ENCODE data around the gene PRKCB.
"Not testable (repeated sequence)": the region's sequence is repeated elsewhere in the genome, so short reads cannot be mapped to it uniquely, and the experiment has no call there.

PRKCB gene

GRCh38 chr16:23905027-23905426, 69.2 kb downstream of the PRKCB start:
- DNase-seq = no peak

GRCh38 chr16:23907457-23907902, 71.7 kb downstream of the PRKCB start:
- DNase-seq = no peak

DNA sequence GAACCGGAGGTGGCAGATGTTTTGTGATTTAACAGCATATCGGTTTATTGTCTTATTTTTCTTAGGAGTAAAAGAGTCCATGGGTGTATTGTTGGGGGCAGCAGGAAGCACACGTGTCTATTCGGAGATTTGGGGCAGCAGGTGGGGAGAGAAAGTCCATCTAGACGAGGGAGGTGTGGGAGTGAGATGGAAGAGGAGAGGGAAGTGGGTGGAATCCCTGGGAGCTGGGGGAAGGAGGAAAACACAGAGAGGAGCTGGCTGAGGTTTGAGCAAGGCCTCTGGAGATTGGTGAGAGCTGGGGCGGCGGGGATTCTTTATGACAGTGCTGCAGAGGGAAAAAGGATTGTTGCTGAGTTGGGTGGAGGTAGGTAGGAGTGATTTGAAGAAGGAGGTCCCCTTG, 72.1 kb downstream of the PRKCB start:
- DNase-seq = no peak

DNA sequence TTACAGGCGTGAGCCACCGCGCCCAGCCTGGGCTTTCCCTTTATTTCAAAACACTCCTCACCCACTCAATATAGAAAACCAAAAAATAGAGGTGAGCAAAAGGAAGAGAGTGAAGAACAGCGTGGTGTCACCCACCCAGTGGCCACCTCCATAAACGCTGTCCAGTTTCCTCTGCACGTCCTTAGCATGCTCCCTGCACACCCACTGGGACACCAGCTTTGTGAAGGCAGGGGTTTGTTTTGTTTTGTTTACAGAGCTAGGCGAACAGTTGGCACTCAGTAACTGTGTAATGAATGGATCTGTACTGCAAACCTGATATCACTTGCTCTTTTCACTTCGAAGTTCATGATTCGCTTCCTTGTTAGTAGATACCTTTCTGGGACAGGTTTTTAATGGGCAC, 73.0 kb downstream of the PRKCB start:
- DNase-seq = no peak

DNA sequence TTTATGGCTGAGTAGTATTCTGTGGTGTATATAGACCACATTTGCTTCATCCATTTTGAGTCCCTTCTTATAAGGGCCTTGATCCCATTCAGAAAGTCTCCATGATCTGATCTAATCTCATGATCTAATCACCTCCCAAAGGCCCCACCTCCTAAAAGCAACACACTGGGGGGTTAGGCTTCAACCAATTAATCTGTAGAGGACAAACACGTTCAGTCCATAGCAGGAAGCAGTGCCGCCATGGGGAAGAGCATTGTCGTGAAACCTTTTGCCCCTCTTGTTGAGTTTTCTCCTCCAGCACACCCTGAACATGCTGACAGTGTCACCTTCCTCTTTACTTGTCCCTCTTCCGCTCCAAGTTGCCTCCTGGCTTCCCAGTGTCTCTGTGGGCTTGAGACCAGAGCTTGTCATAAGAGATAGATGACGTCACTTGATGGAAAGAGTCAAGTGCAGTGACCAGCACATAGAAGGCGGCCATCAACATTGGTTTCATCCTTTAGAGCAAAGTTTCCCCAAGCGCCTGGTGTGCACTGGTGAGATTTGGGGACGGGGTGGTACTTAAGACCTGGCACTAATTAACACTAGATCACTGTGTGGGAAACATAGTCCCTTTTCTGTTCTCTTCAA, 74.1 kb downstream of the PRKCB start:
- no peak for DNase-seq

GRCh38 chr16:23914946-23915530, 79.3 kb downstream of the PRKCB start:
- no peak for DNase-seq

DNA sequence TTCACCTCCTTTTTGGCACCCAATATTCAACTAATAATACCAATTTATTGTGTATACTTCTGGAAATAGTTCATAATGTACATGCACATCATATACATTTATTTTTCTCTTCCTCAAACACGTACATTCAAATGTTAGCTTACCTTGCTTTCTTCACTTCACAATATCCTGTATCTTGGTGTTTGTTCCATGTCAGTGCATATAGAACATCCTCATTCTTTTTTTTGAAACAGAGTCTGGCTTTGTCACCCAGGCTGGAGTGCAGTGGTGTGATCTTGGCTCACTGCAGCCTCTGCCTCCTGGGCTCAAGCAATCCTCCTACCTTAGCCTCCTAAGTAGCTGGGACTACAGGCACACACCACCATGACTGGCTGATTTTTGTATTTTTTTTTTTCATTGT, 80.8 kb downstream of the PRKCB start:
- DNase-seq = not testable (repeated sequence)

DNA sequence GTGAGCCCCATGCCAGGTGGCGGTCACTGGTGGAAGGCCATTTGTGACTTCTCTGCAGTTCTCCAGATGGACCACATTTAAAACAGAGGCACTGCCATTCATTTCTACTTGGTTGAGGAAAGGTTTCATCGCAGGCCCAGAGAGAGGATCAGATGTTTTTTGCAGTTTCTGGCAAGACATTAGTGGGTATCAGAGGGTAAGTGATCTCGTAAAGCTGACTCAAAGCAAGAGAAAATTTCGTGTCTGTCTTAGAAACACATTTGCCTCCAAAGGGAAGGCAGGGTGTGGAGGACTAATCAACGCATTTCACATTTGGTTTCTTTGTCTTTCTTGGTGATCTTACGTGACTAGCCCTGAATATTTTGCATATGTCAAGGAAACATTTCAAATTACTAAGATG, 81.8 kb downstream of the PRKCB start:
- DNase-seq = no peak

- no peak for DNase-seq
These were observed 84.7 kb downstream of the PRKCB start for GRCh38 chr16:23920446-23920845.

DNA sequence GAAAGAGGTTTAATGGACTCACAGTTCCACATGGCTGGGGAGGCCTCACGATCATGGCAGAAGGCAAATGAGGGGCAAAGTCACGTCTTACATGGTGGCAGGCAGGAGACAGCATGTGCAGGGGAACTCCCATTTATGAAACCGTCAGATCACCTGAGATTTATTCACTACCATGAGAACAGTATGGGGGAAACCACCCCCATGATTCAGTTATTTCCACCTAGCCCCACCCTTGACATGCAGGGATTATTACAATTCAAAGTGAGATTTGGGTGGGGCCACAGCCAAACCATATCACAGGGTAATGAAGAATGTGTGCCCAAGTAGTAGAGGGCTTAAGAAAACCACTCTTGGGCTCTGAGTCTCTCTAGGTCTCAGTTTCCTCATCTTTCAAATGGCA, 85.1 kb downstream of the PRKCB start:
- DNase-seq = no peak

GRCh38 chr16:23922406-23922805, 86.6 kb downstream of the PRKCB start:
- no peak for DNase-seq

- DNase-seq = no peak
These were observed 88.3 kb downstream of the PRKCB start for GRCh38 chr16:23924128-23924527.

- DNase-seq = no peak
These were observed 92.0 kb downstream of the PRKCB start for GRCh38 chr16:23927796-23928195.

- DNase-seq = no peak
These were observed 93.5 kb downstream of the PRKCB start for GRCh38 chr16:23929237-23929636.

GRCh38 chr16:23929856-23930255, 94.1 kb downstream of the PRKCB start:
- no peak for DNase-seq

DNA sequence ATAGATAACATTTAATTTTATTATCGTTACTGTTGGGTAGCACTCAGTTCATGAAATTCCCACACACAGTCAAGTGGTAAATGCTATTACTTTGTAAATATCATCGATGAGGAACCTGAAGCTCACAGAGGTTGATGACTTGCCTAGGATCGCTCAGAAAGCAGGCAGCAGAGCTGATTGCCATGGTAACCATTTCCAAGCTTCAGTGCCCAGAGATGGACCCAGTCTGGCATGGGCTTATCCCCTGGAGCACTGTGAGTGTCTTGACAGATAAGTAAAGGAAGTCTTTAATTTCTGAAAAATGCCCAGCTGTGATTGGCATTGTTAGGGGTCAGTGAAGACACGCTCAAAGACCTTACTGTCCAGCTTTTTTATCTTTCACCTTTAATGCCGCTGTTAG, 95.0 kb downstream of the PRKCB start:
- DNase-seq = no peak

GRCh38 chr16:23931199-23931598, 95.4 kb downstream of the PRKCB start:
- no peak for DNase-seq

DNA sequence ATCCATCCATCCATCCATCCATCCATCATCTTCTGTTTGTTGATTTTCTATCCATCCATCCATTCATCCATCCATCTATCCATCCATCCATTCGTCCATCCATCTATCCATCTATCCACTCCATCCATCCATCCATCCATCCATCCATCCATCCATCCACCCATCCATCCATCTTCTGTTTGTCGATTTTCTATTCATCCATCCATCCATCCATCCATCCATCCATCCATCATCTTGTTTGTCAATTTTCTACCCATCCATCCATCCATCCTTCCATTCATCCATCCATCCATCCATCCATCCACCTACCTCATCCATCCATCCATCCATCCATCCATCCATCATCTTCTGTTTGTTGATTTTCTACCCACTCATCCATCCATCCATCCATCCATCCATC, 97.9 kb downstream of the PRKCB start:
- DNase-seq = not testable (repeated sequence)

- DNase-seq = no peak
These were observed 98.9 kb downstream of the PRKCB start for GRCh38 chr16:23934610-23935236.

DNA sequence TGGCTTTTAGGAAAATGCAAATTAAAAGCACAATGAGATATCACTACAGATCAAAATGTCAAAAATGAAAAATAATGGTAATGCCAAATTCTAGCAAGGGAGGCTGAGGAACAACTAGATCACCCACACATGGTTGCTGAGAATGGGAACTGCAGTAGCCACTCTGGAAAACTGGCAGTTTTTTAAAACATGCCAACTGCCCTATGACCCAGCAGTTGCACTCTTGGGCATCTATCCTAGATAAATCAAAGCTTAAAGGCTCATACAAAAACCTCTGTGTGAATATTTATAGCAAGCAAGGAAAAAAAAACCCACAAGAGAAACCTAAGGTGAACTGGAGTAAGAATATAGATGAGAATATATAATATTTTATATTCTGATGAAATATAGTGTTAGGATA, 104.3 kb downstream of the PRKCB start:
- no peak for DNase-seq

GRCh38 chr16:23941025-23941424, 105.2 kb downstream of the PRKCB start:
- DNase-seq = no peak

DNA sequence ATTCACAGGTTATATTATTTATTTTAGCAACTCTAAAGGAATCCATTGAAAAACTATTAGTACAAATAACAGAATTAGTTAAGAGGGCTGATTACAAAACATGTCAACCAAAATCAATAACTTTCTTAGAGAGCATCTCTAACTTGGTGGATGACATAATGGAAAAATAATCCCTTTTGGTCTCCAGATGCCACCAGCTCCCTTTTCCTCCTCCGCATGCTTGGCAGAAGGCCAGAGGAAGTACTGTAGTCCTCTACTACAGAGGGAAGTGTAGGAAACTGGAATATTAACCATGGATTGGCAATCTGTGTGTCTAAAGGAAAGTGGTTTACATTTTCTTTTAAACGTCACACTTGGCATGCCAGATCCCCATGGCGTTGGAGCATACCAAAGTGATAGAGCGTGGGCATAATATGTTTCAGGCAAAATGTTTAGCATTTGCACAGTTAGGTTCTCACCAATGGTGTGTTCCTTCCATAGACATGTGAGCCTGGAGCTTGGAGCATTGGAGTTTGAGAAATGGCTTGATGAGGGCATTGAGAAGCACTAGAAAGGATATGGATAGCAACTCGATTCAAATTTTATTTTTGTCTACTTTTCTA, 106.3 kb downstream of the PRKCB start:
- DNase-seq = no peak

DNA sequence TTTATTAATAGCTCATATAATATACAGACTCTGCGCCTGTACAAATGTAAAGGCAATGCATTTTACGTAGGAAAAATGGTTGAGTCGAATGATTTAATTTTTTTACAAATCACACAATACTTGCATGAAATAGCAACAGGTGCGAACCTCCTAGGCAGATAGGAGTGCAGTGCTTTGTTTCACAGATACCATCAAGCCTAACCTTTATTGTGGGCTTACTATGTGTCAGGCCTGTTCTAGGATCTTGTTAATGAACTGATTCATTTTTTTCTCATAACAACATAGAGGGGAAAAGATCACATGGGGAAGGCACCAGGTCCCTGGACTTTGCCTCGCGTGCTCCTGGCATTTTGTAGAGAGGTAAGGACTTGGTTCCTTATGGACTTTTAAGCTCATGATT, 107.8 kb downstream of the PRKCB start:
- no peak for DNase-seq

GRCh38 chr16:23944381-23944780, 108.6 kb downstream of the PRKCB start:
- DNase-seq = no peak
